GM19324 (cell line): ENCODE data around the gene MBD5.

ENCODE experiments used
- ATAC-seq: cut with Tn5 transposase; IDR thresholded peaks from one replicate; pipeline ENCODE4 v1.9.1; 2021; ENCODE audit warnings: mild to moderate bottlenecking, moderate library complexity; ENCODE audit not compliant: unreplicated experiment, low FRiP score

Gene MBD5

DNA sequence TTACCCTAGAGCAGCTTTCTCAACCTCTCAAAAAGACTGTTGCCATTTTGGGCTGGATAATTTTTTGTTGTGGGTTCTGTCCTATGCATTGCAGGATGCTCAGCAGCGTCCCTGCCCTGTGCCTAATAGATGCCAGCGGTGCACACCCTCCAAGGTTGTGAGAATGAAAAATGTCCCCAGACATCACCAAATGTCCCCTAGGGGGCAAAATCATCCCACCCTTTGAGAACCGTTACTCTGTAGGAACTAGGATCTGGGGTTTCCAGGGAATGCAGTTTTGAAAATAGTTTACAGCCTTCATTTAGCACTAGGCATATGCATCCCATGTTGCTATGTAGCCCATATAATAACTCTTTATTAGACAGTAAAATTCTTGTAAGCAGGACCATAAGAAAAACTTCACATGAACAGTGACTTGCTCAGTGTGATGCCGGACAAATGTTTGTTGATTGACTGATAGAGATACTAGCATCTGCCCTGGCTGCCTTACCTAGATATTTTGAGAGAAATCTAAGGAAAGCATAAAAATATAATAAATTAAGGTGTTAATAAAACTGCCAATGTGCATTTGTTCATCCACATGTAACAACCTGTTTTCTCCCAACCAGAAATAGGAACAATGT lies 544.5 kb downstream of the MBD5 start:
- no peak for ATAC-seq
